HG02678 (cell line): ENCODE data around the gene PYDC1.
"Not testable (repeated sequence)": the region's sequence is repeated elsewhere in the genome, so short reads cannot be mapped to it uniquely, and the experiment has no call there.

Experiments used
- ATAC-seq: cut with Tn5 transposase; IDR thresholded peaks from one replicate; pipeline ENCODE4 v1.9.1; 2021; ENCODE audit warnings: mild to moderate bottlenecking, moderate library complexity; ENCODE audit not compliant: unreplicated experiment

The PYDC1 gene

DNA sequence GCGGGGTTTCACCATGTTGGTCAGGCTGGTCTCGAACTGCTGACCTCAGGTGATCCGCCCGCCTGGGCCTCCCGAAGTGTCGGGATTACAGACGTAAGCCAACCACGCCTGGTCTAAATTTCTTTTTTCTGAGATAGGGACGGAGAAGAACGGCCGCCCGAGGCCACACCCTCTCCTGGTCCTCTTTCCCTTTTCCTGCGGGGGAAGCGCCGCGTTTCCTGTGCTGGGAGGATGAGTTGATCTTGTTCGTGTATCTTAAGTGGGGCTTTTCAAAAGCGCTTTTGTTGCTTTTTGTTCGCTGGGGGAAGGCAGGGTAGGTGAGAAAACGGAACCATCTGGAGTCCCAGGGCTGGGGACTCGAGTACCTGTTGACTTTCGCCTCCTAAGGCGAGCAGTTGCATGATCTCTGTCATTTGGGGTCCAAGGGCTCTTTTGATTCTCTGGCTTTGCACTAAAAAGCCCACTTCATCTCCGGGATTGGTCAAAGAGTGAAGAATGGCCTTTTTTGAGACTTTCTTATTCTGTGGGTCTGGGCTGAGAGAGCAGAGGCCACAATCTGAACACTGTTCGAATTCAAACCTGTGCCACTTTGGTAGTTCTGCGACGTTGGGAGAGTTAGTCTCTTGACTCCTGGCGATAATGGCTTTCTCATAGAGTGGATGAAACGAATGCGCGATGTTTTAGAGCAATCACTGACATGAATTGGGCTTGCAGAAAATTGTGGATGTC is 35.7 kb downstream of the PYDC1 start:
- ATAC-seq, result no peak

DNA sequence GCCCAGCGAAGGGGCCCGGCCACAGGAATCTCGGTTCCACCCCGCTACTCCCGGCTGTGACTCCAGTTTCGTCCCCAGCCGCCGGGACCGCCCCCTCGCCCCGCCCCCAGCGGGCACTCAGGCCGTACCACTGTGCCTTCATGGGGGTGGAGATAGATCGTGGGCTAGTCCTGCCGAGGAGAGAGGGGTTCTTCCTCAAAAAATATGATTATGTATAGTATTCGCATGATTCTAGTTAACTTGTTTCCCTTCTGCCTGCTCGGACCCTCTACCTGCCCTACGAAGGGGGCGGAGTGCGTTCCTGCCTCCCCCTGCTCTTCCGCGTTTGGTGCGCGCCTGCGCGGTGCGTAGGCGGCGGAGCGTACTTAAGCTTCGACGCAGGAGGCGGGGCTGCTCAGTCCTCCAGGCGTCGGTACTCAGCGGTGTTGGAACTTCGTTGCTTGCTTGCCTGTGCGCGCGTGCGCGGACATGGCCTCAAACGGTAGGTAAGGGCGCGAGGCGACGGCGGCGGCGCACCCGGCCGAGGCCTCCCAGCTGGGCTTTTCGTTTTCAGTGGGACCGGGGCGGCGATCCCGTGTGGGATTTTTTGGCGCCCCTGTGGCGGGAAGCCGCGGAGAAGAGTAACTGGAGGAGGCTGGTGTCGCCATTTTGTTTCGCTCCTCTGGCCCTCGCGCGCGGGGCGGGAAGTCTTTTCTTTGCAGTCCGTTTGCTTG is 37.0 kb downstream of the PYDC1 start, which contains the start of gene FUS:
TSS of gene FUS (plus strand) at position 393 of the 713 bp plus-strand sequence. CDS start at position 469, 76 bp downstream.
- peak; percentile 57 for ATAC-seq

DNA sequence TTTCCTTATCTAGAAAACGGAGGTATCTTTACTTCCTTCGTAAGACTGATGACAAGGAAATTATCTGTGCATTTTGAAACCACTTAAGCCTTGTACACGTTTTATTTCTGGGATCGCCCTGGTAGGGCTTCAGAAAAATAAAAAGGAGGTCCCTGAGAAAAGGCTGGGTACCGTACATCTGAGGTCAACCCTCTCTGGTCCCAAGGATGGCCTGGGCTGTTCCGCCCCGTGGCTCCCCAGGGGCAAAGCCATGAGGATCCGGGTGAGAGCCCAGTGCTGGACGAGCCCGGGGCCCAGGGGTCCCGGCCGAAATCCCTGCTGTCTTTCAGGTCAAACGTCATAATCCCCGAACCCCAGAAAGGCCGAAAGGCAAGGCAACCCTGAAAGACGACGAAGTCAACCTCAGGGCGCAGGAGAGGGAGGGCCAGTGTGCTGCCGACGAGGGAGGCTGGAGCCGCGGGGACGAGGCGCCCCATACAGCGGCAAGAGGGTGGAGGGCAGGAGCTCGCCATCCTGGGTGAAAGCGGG is 37.7 kb downstream of the PYDC1 start:
- peak; percentile 1 for ATAC-seq

DNA sequence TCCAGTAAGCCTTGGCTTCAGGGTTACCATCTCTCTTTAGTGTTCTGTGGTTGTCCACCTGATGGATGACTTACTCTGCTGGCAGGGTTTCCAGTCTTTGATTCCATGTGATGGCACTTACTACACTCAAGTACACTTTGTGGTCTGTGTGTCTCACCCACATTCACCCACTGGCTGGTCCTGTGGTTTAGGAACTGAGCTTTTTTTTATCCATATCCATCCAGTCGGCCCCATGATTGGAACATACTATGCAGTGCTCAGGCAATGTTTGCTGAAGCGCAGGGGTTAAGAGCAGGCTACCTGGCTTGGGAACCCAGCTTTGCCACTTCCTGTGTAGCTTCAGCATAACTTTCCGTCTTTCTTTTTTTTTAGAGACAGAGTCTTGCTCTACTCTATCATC is 39.8 kb downstream of the PYDC1 start:
- no peak for ATAC-seq

DNA sequence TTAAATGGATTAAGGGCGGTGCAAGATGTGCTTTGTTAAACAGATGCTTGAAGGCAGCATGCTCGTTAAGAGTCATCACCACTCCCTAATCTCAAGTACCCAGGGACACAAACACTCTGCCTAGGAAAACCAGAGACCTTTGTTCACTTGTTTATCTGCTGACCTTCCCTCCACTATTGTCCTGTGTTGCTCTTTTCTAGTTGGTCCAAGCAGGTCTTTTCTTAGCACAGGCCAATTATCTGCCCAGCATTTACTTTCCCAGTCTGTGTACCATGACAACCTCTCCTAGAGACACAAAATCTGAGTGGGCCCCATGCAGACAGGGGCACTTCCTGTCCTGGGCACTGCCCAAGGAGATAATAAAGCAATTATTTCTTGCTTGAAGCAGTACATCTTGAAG is 46.9 kb downstream of the PYDC1 start:
- not testable (repeated sequence) for ATAC-seq

DNA sequence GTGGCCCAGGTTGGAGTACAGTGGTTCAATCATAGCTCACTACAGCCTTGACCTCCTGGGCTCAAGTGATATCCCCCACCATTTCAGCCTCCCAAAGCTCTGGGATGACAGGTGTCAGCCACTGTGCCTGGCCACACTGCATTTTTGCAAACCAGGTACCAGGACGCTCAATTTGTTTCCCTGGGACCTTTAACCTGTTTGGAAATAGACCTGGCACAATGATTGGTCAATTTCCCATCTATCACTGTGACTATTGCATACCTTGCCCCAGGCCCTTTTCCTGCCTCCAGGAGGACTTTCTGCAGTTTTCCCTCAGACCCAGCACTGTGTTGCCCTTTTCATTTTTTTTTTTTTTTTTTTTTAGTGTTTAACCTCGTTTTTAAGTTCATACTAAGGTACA is 48.1 kb downstream of the PYDC1 start:
- ATAC-seq, result no peak

DNA sequence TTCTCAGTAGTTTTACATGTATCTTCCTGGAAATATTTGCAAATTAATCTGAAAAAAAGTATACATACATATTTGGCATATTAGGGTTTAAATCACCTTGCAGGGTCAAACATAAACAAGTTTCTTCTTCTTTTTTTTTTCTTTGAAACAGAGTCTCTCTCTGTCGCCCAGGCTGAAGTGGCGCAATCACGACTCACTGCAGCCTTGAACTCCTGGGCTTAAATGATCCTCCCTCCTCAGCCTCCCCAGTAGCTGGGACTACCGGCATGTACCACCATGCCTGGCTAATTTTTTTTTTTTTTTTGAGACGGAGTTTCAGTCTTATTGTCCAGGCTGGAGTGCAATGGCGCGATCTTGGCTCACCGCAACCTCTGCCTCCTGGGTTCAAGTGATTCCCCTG is 49.6 kb downstream of the PYDC1 start:
- ATAC-seq, result no peak
